Dendritic cell treated with granulocyte-macrophage colony-stimulating factor and Interleukin-4, amounts not matched to agents 40 ng/mL and 50 ng/mL, for 4 days (primary cell): ENCODE data around the gene EML1.

Source experiments
- H3K27ac Mint-ChIP-seq: one replicate; pipeline ENCODE4 v1.8.0; 2022; ENCODE audit warnings: mild to moderate bottlenecking, mixed read lengths
- H3K27me3 Mint-ChIP-seq: one replicate; pipeline ENCODE4 v1.8.0; 2022; ENCODE audit warnings: mild to moderate bottlenecking, mixed read lengths
- H3K36me3 Mint-ChIP-seq: one replicate; pipeline ENCODE4 v1.8.0; 2022; ENCODE audit warnings: low read depth, mixed read lengths
- H3K4me1 Mint-ChIP-seq: one replicate; pipeline ENCODE4 v1.8.0; 2022; ENCODE audit warnings: low read depth, mixed read lengths
- H3K4me3 Mint-ChIP-seq: one replicate; pipeline ENCODE4 v1.8.0; 2022; ENCODE audit warnings: mild to moderate bottlenecking, moderate library complexity, mixed read lengths
- H3K9me3 Mint-ChIP-seq: one replicate; pipeline ENCODE4 v1.8.0; 2022; ENCODE audit warnings: mixed read lengths
- intact Hi-C: fragments of 100-400 bp; cut with micrococcal nuclease; formaldehyde crosslinking; loops from one replicate; pipeline ENCODE4 v1.15.0; 2022

Gene EML1

GRCh38 chr14:99831303-99831702 is 38.1 kb downstream of the EML1 start:
- H3K27me3 Mint-ChIP-seq = peaks cover 26% of the 10 kb centered on the region

GRCh38 chr14:99831903-99832685 is 38.9 kb downstream of the EML1 start:
- H3K4me1 Mint-ChIP-seq = peaks cover 9% of the 10 kb centered on the region
- H3K4me3 Mint-ChIP-seq = no peak overlapping the region
- intact Hi-C loops = no loop called here
- H3K36me3 Mint-ChIP-seq = no peaks in the 10 kb centered on the region
- no peak overlapping the region for H3K27ac Mint-ChIP-seq
- H3K9me3 Mint-ChIP-seq = no peaks in the 10 kb centered on the region
- H3K27me3 Mint-ChIP-seq = peaks cover 30% of the 10 kb centered on the region

More at GRCh38 chr14:99831303-99831702, 38.1 kb downstream of the EML1 start:
- Mint-ChIP-seq H3K4me1 (peaks cover 9% of the 10 kb centered on the region), H3K4me3 (no peak overlapping the region), H3K27ac (no peak overlapping the region), H3K36me3 (no peaks in the 10 kb centered on the region), H3K9me3 (no peaks in the 10 kb centered on the region)
- intact Hi-C loops = no loop called here

- Mint-ChIP-seq H3K27ac (no peak overlapping the region), H3K27me3 (peaks cover 35% of the 10 kb centered on the region), H3K36me3 (no peaks in the 10 kb centered on the region), H3K4me3 (no peak overlapping the region), H3K4me1 (peaks cover 9% of the 10 kb centered on the region), H3K9me3 (no peaks in the 10 kb centered on the region)
- intact Hi-C loops = no loop called here
These were observed 44.6 kb downstream of the EML1 start for GRCh38 chr14:99837822-99838221.

DNA sequence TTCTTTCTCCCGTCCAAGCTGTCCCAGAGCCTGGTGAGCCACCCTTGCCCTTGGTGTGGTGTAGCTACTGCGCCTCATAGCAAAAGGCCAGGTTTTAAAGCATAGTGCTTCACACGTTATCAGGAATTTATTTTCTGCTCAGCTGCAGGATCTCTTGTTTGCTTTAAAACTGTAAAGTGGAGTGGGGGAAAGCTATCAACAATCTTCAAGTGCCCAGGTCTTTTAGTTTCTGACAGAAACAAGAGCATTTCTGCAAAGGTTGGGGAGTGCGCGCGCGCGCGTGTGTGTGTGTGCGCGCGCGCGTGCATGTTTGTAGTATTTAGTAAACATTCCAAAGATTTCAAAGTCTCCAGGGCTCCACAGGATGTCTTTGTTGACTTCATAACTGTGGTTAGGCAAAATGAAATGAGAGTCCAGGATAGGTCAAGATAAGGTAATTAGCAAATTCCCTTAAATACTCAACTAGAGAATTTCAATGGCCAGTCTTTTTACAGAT is 45.5 kb downstream of the EML1 start:
- Mint-ChIP-seq H3K4me1 (peaks cover 9% of the 10 kb centered on the region), H3K27ac (no peak overlapping the region), H3K27me3 (peaks cover 28% of the 10 kb centered on the region), H3K36me3 (no peaks in the 10 kb centered on the region), H3K9me3 (no peaks in the 10 kb centered on the region), H3K4me3 (no peak overlapping the region)
- intact Hi-C loops = no loop called here

DNA sequence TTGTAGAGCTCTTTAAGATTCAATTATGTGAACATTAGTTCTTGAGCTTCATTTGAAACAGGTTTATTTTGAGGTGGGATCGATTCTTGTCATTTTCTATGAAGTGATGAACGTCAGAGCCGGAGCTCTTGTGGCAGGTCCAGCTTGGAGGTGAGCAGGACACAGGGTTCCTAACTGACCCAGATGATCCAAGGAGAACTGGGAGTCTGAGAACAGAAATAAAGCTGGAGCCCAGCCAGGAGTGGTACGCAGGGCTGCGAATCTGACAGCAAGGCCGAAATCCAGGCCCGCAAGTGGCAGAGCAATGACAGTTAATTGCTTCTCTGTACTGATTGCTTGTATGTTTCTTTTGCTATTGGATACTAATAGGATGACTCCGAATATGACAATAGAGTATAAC is 46.5 kb downstream of the EML1 start:
- Mint-ChIP-seq H3K27me3 (peaks cover 30% of the 10 kb centered on the region), H3K9me3 (no peaks in the 10 kb centered on the region), H3K4me1 (peaks cover 9% of the 10 kb centered on the region), H3K4me3 (no peak overlapping the region), H3K36me3 (no peaks in the 10 kb centered on the region), H3K27ac (no peak overlapping the region)
- intact Hi-C loops = no loop called here

DNA sequence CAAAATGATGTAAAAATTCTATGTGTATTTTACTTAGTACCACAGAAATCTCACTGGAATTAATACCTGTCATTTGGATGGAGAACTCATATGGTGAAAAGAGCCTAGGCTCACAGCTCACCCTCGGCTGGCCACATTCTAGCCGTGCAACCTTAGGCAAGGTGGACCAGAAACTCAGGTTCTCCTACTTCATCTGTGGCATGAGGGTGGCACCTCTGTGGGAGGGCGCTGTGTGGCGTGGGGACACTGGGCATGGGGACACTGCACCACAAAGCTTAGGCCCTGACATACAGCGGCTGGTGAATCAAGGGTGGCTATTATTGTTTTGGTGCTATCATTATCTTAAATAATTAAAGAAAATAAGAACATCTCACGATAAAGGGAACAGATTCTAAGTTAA is 47.1 kb downstream of the EML1 start:
- H3K36me3 Mint-ChIP-seq = no peaks in the 10 kb centered on the region
- H3K4me1 Mint-ChIP-seq = peaks cover 7% of the 10 kb centered on the region
- peaks cover 30% of the 10 kb centered on the region for H3K27me3 Mint-ChIP-seq
- intact Hi-C loops = no loop called here
- no peak overlapping the region for H3K4me3 Mint-ChIP-seq
- H3K9me3 Mint-ChIP-seq = no peaks in the 10 kb centered on the region
- no peak overlapping the region for H3K27ac Mint-ChIP-seq

GRCh38 chr14:99840774-99841305 is 47.6 kb downstream of the EML1 start:
- peaks cover 26% of the 10 kb centered on the region for H3K27me3 Mint-ChIP-seq
- H3K4me1 Mint-ChIP-seq = peaks cover under 1% of the 10 kb centered on the region
- intact Hi-C loops = no loop called here
- no peaks in the 10 kb centered on the region for H3K9me3 Mint-ChIP-seq
- H3K36me3 Mint-ChIP-seq = no peaks in the 10 kb centered on the region
- H3K4me3 Mint-ChIP-seq = no peak overlapping the region
- H3K27ac Mint-ChIP-seq = no peak overlapping the region

GRCh38 chr14:99841436-99842071 is 48.3 kb downstream of the EML1 start:
- H3K4me1 Mint-ChIP-seq = no peaks in the 10 kb centered on the region
- peaks cover 26% of the 10 kb centered on the region for H3K27me3 Mint-ChIP-seq
- no peaks in the 10 kb centered on the region for H3K9me3 Mint-ChIP-seq
- no peak overlapping the region for H3K27ac Mint-ChIP-seq
- H3K36me3 Mint-ChIP-seq = no peaks in the 10 kb centered on the region
- intact Hi-C loops = no loop called here
- no peak overlapping the region for H3K4me3 Mint-ChIP-seq

- Mint-ChIP-seq H3K36me3 (no peaks in the 10 kb centered on the region), H3K4me1 (no peaks in the 10 kb centered on the region), H3K27me3 (peaks cover 22% of the 10 kb centered on the region), H3K9me3 (no peaks in the 10 kb centered on the region), H3K4me3 (no peak overlapping the region), H3K27ac (no peak overlapping the region)
- intact Hi-C loops = no loop called here
These were observed 48.9 kb downstream of the EML1 start for GRCh38 chr14:99842141-99842540.

GRCh38 chr14:99846808-99847207 is 53.6 kb downstream of the EML1 start:
- peaks cover 10% of the 10 kb centered on the region for H3K27me3 Mint-ChIP-seq
- no peaks in the 10 kb centered on the region for H3K36me3 Mint-ChIP-seq
- no peaks in the 10 kb centered on the region for H3K4me1 Mint-ChIP-seq
- no peaks in the 10 kb centered on the region for H3K9me3 Mint-ChIP-seq
- H3K4me3 Mint-ChIP-seq = no peak overlapping the region
- H3K27ac Mint-ChIP-seq = no peak overlapping the region
- intact Hi-C loops = no loop called here

- Mint-ChIP-seq H3K9me3 (no peaks in the 10 kb centered on the region), H3K4me3 (no peak overlapping the region), H3K27ac (no peak overlapping the region), H3K36me3 (no peaks in the 10 kb centered on the region), H3K27me3 (peaks cover 16% of the 10 kb centered on the region), H3K4me1 (no peaks in the 10 kb centered on the region)
- intact Hi-C loops = no loop called here
These were observed 57.5 kb downstream of the EML1 start for GRCh38 chr14:99850709-99851108.

DNA sequence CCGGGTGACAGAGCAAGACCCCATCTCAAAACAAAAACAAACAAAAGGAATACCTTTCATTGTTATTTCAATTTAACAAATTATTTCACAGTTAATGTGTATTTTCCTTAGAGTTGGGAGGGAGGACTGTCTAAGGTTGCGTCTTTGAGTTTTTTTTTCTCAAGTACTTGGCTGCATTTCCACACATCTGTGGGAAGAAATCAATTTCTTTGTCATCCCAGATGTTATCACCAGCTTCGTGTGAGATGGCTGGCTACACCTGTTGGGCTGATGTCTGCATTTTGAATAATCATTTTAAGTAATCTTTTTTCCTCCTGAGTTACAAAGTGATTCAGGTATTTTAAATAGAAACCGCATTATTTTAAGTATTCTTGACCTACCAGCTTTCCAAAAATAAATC is 59.4 kb downstream of the EML1 start:
- H3K4me1 Mint-ChIP-seq = no peaks in the 10 kb centered on the region
- no peak overlapping the region for H3K27ac Mint-ChIP-seq
- H3K4me3 Mint-ChIP-seq = no peak overlapping the region
- H3K9me3 Mint-ChIP-seq = no peaks in the 10 kb centered on the region
- peaks cover 17% of the 10 kb centered on the region for H3K27me3 Mint-ChIP-seq
- intact Hi-C loops = no loop called here
- no peaks in the 10 kb centered on the region for H3K36me3 Mint-ChIP-seq

- H3K27me3 Mint-ChIP-seq = peaks cover 17% of the 10 kb centered on the region
- intact Hi-C loops = no loop called here
- H3K4me1 Mint-ChIP-seq = no peaks in the 10 kb centered on the region
- H3K36me3 Mint-ChIP-seq = no peaks in the 10 kb centered on the region
- H3K9me3 Mint-ChIP-seq = no peaks in the 10 kb centered on the region
- H3K4me3 Mint-ChIP-seq = no peak overlapping the region
- no peak overlapping the region for H3K27ac Mint-ChIP-seq
These were observed 60.0 kb downstream of the EML1 start for GRCh38 chr14:99853206-99853605.

DNA sequence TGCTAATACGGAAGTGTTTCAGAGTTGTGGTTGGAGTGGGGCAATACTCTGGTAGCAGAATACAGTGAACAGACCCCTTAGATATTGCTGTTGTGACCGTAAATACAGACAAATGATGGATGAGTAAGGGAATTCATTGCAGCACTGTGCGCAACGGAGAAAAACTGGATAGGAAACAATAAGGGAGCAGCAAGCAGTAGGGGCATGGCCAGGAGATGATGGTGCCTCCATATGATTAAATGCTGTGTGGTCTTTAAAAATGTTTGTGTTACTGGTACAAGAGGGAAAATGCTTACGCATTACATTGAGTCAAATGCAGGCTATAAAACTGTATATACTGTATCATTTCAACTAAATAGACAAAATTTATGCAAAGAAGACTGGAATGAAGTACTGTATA is 61.6 kb downstream of the EML1 start:
- Mint-ChIP-seq H3K27me3 (peaks cover 21% of the 10 kb centered on the region), H3K4me3 (no peak overlapping the region), H3K9me3 (no peaks in the 10 kb centered on the region), H3K36me3 (no peaks in the 10 kb centered on the region), H3K27ac (no peak overlapping the region), H3K4me1 (no peaks in the 10 kb centered on the region)
- intact Hi-C loops = no loop called here
